Immature natural killer cell (primary cell): ENCODE measurements around the gene PDE8B. TPM values are rescaled to one million over a fixed set of nuclear protein-coding genes. Genes with fewer than 3 reads are reported as not detected.
"Not testable (repeated sequence)": the region's sequence is repeated elsewhere in the genome, so short reads cannot be mapped to it uniquely, and the experiment has no call there.

Source experiments
- DNase-seq, 3 donors: peaks; one replicate each; pipeline ENCODE4 v3.0.0; 2022; ENCODE audit warnings: mixed read lengths in 1 of 3
- H3K27ac Mint-ChIP-seq, 6 donors: one replicate each; pipeline ENCODE4 v1.8.0; 2020; ENCODE audit warnings: mixed read lengths in 6 of 6, mild to moderate bottlenecking in 5 of 6, inconsistent platforms in 4 of 6, moderate library complexity in 3 of 6
- H3K27me3 Mint-ChIP-seq, 3 donors: one replicate each; pipeline ENCODE4 v1.8.0; 2020 to 2021; ENCODE audit warnings: low read depth in 3 of 3, mild to moderate bottlenecking in 3 of 3, mixed read lengths in 3 of 3, moderate library complexity in 3 of 3, inconsistent platforms in 1 of 3
- H3K36me3 Mint-ChIP-seq, 3 donors: one replicate each; pipeline ENCODE4 v1.8.0; 2020; ENCODE audit warnings: mixed read lengths in 3 of 3, inconsistent platforms in 2 of 3, mild to moderate bottlenecking in 2 of 3
- H3K4me1 Mint-ChIP-seq, 2 donors: one replicate each; pipeline ENCODE4 v1.8.0; 2020; ENCODE audit warnings: inconsistent platforms in 2 of 2, mild to moderate bottlenecking in 2 of 2, mixed read lengths in 2 of 2, moderate library complexity in 1 of 2
- H3K4me3 Mint-ChIP-seq, 5 donors: one replicate each; pipeline ENCODE4 v1.8.0; 2020; ENCODE audit warnings: mild to moderate bottlenecking in 5 of 5, mixed read lengths in 5 of 5, inconsistent platforms in 3 of 5, moderate library complexity in 3 of 5
- H3K9me3 Mint-ChIP-seq, 6 donors: one replicate each; pipeline ENCODE4 v1.8.0; 2020; ENCODE audit warnings: mild to moderate bottlenecking in 6 of 6, mixed read lengths in 6 of 6, inconsistent platforms in 4 of 6, moderate library complexity in 3 of 6
- polyA plus RNA-seq, 3 donors: library from polyadenylated mRNA; unstranded; fragments of 300-500 nt; fragmentation: Illumina TruSeq; gene quantifications; one replicate each; pipeline ENCODE4 v1.2.3, GENCODE V29; 2021

PDE8B gene
- polyA plus RNA-seq, 3 donors from 2014 or later = 0.30 TPM; not detected in 2

DNA sequence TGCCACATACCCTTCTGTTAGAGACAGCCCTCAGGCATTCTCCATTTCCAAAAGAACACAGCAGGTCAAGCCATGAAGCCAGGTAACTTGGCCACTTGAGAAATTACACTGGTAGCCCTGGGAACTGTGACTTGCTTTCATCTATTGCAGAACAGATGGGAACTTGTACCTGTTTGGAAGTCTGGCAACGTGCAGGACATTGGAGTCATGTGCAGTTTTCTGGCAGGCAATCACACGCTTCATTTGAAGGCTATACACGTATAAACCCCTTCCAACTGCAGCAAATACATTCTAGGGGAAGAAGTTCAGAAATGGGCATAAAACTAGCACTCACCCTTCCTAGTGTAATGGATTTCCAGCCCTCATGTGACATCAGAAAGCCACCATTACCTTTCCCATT, 227.6 kb downstream of the PDE8B start:
- Mint-ChIP-seq H3K9me3 (no peaks in the 10 kb centered on the region), H3K27me3 (peaks cover 0 to 3% (median 0%) of the 10 kb centered on the region in 3 donors), H3K27ac (no peak overlapping the region), H3K36me3 (peaks cover 26 to 51% (median 32%) of the 10 kb centered on the region in 3 donors), H3K4me3 (no peak overlapping the region), H3K4me1 (no peaks in the 10 kb centered on the region)
- DNase-seq = no peak

DNA sequence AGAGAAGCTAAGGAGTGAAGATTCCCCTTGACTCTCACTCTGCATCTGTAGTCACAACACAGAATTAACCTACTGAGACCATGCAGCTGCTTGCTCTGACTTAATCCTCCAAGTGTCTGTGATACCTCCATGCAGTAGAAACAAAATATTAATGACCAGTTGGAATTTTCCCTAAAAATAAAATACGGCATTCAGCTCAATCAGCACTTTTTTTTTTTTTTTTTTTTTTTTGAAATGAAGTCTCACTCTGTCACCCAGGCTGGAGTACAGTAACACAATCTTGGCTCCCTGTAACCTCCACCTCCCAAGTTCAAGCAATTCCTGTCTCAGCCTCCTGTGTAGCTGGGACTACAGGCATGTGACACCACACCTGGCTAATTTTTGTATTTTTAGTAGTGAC, 233.2 kb downstream of the PDE8B start:
- H3K9me3 Mint-ChIP-seq = no peaks in the 10 kb centered on the region
- H3K27me3 Mint-ChIP-seq = no peaks in the 10 kb centered on the region
- no peak for DNase-seq
- no peak overlapping the region for H3K27ac Mint-ChIP-seq
- no peak overlapping the region for H3K4me3 Mint-ChIP-seq
- H3K36me3 Mint-ChIP-seq = peaks cover 34 to 56% (median 41%) of the 10 kb centered on the region in 3 donors
- no peaks in the 10 kb centered on the region for H3K4me1 Mint-ChIP-seq

DNA sequence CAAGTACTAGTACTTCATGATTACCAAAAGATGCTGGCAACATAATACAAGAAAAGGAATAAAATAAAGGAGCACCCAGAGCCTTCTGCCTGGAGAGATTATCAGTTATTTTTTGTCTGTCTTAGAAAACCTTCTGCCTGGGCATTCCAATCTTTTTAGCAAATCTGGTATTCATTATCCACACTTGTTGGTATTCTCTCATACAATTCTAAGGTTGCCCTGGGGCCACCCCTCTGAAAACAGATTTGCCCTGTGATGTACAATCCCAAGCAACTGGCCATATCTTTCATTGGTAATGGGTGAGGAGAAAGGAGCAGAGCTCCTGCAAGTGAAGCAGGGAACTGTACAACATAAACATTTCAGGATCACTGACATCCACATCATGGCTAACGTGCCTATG, 233.9 kb downstream of the PDE8B start:
- H3K36me3 Mint-ChIP-seq = peaks cover 40 to 58% (median 47%) of the 10 kb centered on the region in 3 donors
- H3K27ac Mint-ChIP-seq = no peak overlapping the region
- H3K9me3 Mint-ChIP-seq = no peaks in the 10 kb centered on the region
- no peak overlapping the region for H3K4me3 Mint-ChIP-seq
- no peak for DNase-seq
- no peaks in the 10 kb centered on the region for H3K4me1 Mint-ChIP-seq
- H3K27me3 Mint-ChIP-seq = no peaks in the 10 kb centered on the region

DNA sequence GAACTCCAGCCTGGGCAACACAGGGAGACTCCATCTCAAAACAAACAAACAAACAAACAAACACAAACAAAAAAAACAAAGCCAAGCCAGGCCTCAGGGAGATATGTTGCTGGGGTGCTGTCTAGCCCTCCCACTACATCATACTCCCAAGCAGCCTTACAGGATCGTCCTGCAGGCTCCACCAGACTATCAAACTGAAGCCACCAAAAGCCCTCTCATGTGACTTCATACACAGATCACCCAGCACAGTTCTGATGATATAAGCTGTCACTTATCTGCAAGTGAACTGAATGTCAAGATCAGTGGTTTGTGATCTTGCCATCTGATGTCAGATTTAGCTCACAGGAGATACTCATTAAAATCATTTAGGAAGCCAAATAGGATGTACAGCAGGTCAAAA, 238.4 kb downstream of the PDE8B start:
- Mint-ChIP-seq H3K27ac (no peak overlapping the region), H3K4me3 (no peak overlapping the region), H3K36me3 (peaks cover 33 to 62% (median 52%) of the 10 kb centered on the region in 3 donors), H3K27me3 (no peaks in the 10 kb centered on the region), H3K4me1 (no peaks in the 10 kb centered on the region), H3K9me3 (no peaks in the 10 kb centered on the region)
- DNase-seq = no peak

- no peaks in the 10 kb centered on the region for H3K4me1 Mint-ChIP-seq
- H3K4me3 Mint-ChIP-seq = no peak overlapping the region
- no peaks in the 10 kb centered on the region for H3K9me3 Mint-ChIP-seq
- no peak for DNase-seq
- no peaks in the 10 kb centered on the region for H3K27me3 Mint-ChIP-seq
- H3K36me3 Mint-ChIP-seq = peaks cover 33 to 63% (median 52%) of the 10 kb centered on the region in 3 donors
- H3K27ac Mint-ChIP-seq = no peak overlapping the region
These were observed 238.8 kb downstream of the PDE8B start for GRCh38 chr5:77449277-77449676.

GRCh38 chr5:77449981-77450380, 239.5 kb downstream of the PDE8B start:
- Mint-ChIP-seq H3K27me3 (no peaks in the 10 kb centered on the region), H3K27ac (peak overlapping the region in 2 of 6 donors; percentile 4 to 8), H3K4me1 (no peaks in the 10 kb centered on the region), H3K4me3 (no peak overlapping the region), H3K9me3 (no peaks in the 10 kb centered on the region), H3K36me3 (peaks cover 33 to 64% (median 49%) of the 10 kb centered on the region in 3 donors)
- no peak for DNase-seq

DNA sequence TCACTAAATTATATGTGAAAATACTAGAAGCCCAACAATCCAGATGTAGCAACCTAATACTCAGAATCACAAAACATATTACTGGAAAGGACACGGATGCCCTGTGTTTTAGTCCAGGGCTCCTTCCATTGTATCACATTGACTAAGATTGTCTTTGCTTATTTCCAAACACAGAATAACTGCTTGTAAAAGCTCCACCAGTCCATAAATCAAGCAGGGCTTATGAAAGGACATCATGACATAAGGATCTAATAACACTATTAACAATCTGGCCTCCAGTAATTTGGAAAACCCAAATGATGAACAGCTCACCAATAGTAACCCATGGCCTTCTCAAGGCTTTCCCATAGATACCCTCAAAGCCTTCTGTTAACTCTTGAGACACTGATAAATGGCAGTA, 241.9 kb downstream of the PDE8B start:
- H3K36me3 Mint-ChIP-seq = peaks cover 22 to 51% (median 38%) of the 10 kb centered on the region in 3 donors
- H3K4me1 Mint-ChIP-seq = no peaks in the 10 kb centered on the region
- no peak overlapping the region for H3K27ac Mint-ChIP-seq
- no peaks in the 10 kb centered on the region for H3K9me3 Mint-ChIP-seq
- no peak for DNase-seq
- no peak overlapping the region for H3K4me3 Mint-ChIP-seq
- H3K27me3 Mint-ChIP-seq = no peaks in the 10 kb centered on the region

- no peak overlapping the region for H3K4me3 Mint-ChIP-seq
- peaks cover 8 to 38% (median 25%) of the 10 kb centered on the region in 3 donors for H3K36me3 Mint-ChIP-seq
- H3K9me3 Mint-ChIP-seq = no peaks in the 10 kb centered on the region
- DNase-seq = no peak
- H3K27me3 Mint-ChIP-seq = no peaks in the 10 kb centered on the region
- no peaks in the 10 kb centered on the region for H3K4me1 Mint-ChIP-seq
- H3K27ac Mint-ChIP-seq = no peak overlapping the region
These were observed 243.6 kb downstream of the PDE8B start for GRCh38 chr5:77454123-77454522.

DNA sequence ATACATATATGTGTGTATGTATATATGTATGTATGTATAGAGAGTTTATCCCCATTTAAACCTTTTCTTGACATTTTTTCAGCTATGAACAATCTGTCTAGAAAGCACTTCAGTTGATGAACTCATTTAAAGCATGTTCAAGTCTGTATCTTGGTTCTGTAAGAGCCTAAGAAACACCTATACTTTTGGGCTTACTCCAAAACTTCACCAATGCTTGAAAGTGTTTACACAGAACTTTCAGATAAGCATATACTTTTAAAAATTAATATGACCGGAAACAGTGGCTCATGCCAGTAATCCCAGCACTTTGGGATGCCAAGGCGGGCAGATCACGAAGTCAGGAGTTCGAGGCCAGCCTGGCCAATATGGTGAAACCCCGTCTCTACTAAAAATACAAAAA, 250.8 kb downstream of the PDE8B start:
- H3K36me3 Mint-ChIP-seq = peaks cover 0 to 23% (median 15%) of the 10 kb centered on the region in 3 donors
- no peaks in the 10 kb centered on the region for H3K27me3 Mint-ChIP-seq
- no peaks in the 10 kb centered on the region for H3K9me3 Mint-ChIP-seq
- DNase-seq = no peak
- no peak overlapping the region for H3K4me3 Mint-ChIP-seq
- H3K27ac Mint-ChIP-seq = no peak overlapping the region
- H3K4me1 Mint-ChIP-seq = peaks cover 9 to 10% of the 10 kb centered on the region in 2 donors

DNA sequence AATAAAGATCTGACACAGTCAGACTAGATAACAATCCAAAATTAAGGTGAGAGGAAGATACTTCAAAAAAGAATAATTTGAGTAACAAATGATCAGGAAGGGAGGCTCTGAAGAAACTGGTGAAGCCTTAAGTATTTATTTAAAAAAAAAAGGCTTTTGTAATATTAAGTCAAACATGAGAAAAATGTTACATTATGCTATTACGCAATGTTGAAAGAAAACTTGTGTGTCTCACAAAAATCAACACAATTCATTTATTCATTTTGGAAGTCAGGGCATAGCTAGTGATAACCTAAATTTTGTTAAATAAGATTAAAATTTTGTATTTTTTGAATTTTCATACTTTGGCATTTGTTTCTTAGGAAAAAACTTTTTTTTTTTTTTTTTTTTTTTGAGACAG, 253.4 kb downstream of the PDE8B start:
- Mint-ChIP-seq H3K27me3 (no peaks in the 10 kb centered on the region), H3K27ac (no peak overlapping the region)

DNA sequence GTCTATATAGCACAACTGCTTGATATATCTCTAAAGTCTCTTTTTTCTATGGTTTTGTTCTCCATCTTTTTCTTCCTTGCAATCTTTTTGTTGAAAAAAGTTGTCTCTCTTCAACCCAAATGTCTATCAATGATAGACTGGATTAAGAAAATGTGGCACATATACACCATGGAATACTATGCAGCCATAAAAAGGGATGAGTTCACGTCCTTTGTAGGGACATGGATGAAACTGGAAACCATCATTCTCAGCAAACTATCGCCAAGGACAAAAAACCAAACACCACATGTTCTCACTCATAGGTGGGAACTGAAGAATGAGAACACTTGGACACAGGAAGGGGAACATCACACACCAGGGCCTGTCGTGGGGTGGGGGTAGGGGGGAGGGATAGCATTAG, 258.4 kb downstream of the PDE8B start:
- H3K4me3 Mint-ChIP-seq, DNase-seq, H3K27ac Mint-ChIP-seq, H3K9me3 Mint-ChIP-seq, H3K27me3 Mint-ChIP-seq: not testable (repeated sequence)
- Mint-ChIP-seq H3K4me1 (peaks cover 17 to 26% of the 10 kb centered on the region in 2 donors), H3K36me3 (peaks cover 8 to 32% (median 32%) of the 10 kb centered on the region in 3 donors)

More for the DNA sequence above, 253.4 kb downstream of the PDE8B start:
- Mint-ChIP-seq H3K36me3 (peaks cover 0 to 24% (median 21%) of the 10 kb centered on the region in 3 donors), H3K4me3 (no peak overlapping the region), H3K9me3 (peaks cover 0 to 2% (median 0%) of the 10 kb centered on the region in 6 donors), H3K4me1 (peaks cover 10 to 12% of the 10 kb centered on the region in 2 donors)
- no peak for DNase-seq

- not testable (repeated sequence) for H3K27me3 Mint-ChIP-seq, DNase-seq, H3K27ac Mint-ChIP-seq, H3K9me3 Mint-ChIP-seq, H3K4me3 Mint-ChIP-seq
- Mint-ChIP-seq H3K36me3 (peaks cover 8 to 28% (median 26%) of the 10 kb centered on the region in 3 donors), H3K4me1 (peaks cover 9 to 14% of the 10 kb centered on the region in 2 donors)
These were observed 264.6 kb downstream of the PDE8B start for GRCh38 chr5:77475041-77475440.

Other genes starting within 250 kb of the PDE8B start
- gene AGGF1, start 180.3 kb upstream of the PDE8B start, polyA plus RNA-seq = 10 to 100 TPM; 16.1 to 38.4 (median 17.9) TPM
- 1 to 10 TPM in 2 of 3 donors, under 1 TPM in 1; 0.14 to 2.2 (median 1.5) TPM for gene ZBED3, start 123.4 kb upstream of the PDE8B start, polyA plus RNA-seq